Epithelial cell of esophagus (primary cell): ENCODE data around the gene GJB4.

Source experiments
- DNase-seq: peaks from one replicate; pipeline ENCODE4 v3.0.0; 2010; ENCODE audit warnings: low read depth
- H3K4me3 ChIP-seq: 2 replicates; pipeline ENCODE4 v1.5.1; 2011; ENCODE audit warnings: mild to moderate bottlenecking, low read length, control low read depth
- CTCF ChIP-seq: IDR thresholded peaks from 2 replicates; pipeline ENCODE4 v1.5.1; 2011; ENCODE audit warnings: low read depth, mild to moderate bottlenecking, low read length, control low read depth, inconsistent platforms; ENCODE audit not compliant: insufficient read depth; ENCODE audit errors: missing control alignments

GJB4 gene

GRCh38 chr1:34781071-34781843 lies 21.7 kb downstream of the GJB4 start, which contains the start of gene GJB3:
TSS of gene GJB3 (plus strand) at chr1:34781214. CDS start at chr1:34784763, 3,549 bp downstream.
- TF ChIP-seq CTCF: no peak
- H3K4me3 ChIP-seq: peak within 1 kb of the TSS; percentile 81
- DNase-seq: peak; percentile 77

GRCh38 chr1:34781844-34782391 lies 22.4 kb downstream of the GJB4 start:
- peak overlapping the region; percentile 81 for H3K4me3 ChIP-seq
- TF ChIP-seq CTCF: no peak
- DNase-seq: peak; percentile 87

- TF ChIP-seq CTCF: no peak
- DNase-seq: no peak
- no peak overlapping the region for H3K4me3 ChIP-seq
Measured at GRCh38 chr1:34784751-34785221, 25.2 kb downstream of the GJB4 start.

GRCh38 chr1:34785231-34785874 lies 25.8 kb downstream of the GJB4 start:
- DNase-seq: no peak
- H3K4me3 ChIP-seq: no peak overlapping the region
- no peak for TF ChIP-seq CTCF

- H3K4me3 ChIP-seq: no peak overlapping the region
- no peak for DNase-seq
- no peak for TF ChIP-seq CTCF
Measured at GRCh38 chr1:34785875-34786470, 26.4 kb downstream of the GJB4 start.

GRCh38 chr1:34786521-34787325 lies 27.2 kb downstream of the GJB4 start:
- no peak overlapping the region for H3K4me3 ChIP-seq
- peak; percentile 81 for DNase-seq
- TF ChIP-seq CTCF: peak; percentile 94
